GM21576 (cell line): ENCODE measurements around the gene ALOXE3.
"Not testable (repeated sequence)": the region's sequence is repeated elsewhere in the genome, so short reads cannot be mapped to it uniquely, and the experiment has no call there.

Experiments
- ATAC-seq: cut with Tn5 transposase; IDR thresholded peaks from one replicate; pipeline ENCODE4 v1.9.1; 2021; ENCODE audit warnings: mild to moderate bottlenecking, moderate library complexity; ENCODE audit not compliant: unreplicated experiment

The ALOXE3 gene

DNA sequence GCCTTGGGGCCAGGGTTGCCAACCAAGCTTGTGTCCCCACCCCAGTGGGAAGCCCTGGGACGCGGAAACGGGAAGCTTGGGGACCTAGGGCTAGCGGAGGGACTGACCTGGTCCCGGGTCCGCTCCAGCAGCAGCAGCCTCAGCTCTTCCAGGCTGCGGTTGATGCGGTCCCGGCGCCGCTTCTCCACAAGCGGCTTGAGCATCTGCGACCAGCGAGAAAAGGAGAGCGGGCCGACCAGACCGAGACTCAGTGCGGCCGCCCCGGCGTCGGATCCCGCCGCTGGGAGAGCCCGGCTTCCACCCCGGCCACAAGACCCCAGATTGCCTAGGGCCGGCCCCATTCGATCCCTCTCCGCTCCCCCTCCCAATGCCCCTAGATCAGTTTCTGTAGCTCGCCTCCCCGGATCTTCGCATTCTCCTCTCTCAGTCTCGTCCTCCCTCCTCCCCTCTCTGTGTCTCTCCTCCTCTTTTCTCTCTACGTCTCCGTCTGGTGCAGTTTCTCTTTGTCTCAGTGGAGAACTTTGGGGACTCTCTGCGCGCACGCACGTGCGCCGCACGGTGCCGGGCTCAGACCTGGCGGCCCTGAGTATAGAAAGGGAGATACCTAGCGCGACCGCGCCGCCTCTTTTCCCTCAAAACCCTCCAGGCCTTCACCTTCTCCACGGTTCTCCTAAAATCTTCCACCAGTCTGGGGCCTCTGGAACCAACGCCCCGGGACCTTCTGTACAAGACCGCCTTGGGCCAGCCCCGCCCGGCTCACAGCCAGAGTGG lies 4.8 kb upstream of the ALOXE3 start:
- no peak for ATAC-seq

DNA sequence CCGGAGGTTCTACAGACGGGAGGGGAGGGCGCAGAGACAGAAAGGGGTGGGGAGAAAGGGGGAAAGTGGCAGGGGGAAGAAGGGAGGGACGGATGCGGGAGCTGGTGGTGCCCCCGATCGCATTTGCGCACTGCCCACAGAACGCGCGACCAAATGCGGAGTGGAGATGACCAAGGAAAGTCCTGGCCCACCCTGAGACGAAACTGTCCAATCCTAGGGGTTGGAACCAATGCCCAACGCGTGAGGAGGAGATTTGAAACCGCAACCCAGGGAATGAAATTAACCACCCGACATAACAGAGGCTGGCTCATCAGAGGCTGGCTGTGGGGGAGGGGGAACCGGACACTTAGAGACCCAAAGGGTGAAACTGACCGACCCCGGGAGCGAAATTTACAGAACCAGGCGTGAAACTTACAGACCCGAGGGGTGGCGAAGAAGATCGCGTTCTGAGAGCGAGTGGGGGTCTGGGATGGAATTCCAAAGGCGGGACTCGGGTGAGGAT lies 4.2 kb upstream of the ALOXE3 start:
- no peak for ATAC-seq

DNA sequence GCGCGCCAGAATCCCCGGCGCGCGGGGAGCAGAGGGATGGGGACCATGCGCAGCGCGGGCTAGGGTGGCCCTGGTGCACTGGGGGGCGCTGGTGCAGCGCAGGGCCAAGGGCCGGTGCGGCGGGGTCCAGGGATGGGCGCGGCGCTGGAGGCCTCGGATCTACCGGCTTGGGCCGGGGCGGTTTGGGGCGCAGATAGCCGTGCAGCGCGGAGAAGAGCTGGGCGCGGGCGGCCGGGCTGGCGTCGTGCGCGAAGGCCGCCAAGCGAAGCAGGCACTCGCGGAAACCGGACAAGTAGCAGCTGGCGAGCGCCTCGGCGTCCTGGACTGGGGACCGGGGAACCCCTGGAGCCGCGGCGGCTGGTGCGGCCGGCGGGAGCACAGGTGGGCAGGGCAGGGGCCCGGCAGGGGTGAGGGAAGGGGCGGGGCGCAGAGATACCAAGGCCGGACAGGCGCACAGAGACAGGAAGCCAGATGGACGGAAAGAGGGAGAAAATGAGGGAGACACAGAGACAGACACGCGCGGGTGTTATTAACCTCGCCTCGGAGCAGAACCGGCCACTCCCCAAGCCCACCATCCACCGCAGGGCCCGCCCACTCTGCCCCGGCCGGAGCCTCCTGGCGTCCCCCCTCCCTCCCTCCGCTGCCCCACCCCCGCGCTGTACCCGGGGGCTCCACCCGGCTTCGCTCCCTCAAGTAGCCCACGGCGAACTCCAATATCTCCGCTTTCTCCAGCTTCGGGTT lies 3.5 kb upstream of the ALOXE3 start:
- peak; percentile 29 for ATAC-seq

DNA sequence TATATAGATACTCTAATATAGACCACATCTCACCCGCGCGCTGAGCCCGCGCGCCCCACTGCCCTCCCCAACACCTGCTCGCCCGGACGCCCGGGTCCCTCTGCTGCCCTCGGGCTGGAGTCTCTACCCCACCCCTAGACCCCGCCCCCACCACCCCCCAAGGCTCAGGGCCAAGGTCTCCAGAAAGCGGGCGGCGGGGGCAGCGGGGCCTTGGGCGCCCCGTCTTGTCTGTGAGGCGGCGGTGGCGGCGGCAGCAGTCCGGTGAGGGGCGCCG lies 3.0 kb upstream of the ALOXE3 start:
- ATAC-seq = no peak

DNA sequence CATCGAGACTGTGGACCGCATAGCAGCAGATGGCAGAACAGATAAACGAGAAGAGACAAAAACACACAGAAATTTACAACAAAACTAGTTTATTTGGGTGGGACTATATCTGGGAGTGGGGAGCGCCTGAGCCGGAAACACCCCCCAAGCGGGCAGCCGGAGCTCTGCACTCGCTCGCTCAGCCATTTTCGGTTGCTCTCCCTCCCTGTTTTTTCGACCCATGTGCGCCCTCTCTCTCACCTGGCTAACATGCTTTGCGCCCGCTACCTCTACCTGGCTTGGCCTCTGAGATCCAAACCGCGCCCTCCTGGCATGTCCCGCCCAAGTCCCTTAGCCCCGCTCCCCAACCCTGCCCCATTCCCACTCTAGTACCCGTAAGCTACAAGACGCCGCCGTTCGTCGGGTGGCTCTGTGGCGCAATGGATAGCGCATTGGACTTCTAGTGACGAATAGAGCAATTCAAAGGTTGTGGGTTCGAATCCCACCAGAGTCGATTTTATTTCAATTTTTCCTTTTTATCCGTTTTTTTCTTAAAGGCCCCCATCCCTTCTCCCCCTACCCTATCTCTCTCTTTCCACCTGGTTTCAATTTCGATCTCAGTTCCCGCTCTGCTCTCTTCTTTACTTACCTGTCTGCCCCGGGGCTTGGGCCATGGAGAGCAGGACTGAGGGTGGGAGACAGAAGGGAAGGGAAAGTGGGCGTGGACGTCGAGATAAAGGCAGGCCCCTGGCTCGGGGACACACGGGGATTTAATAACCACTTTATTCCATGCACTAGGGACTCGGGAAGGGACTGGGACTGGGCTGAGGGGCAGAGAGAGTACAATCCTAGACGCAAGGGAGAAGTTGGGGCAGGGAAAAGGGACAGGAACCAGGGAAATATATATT lies 2.4 kb upstream of the ALOXE3 start:
- ATAC-seq = no peak

DNA sequence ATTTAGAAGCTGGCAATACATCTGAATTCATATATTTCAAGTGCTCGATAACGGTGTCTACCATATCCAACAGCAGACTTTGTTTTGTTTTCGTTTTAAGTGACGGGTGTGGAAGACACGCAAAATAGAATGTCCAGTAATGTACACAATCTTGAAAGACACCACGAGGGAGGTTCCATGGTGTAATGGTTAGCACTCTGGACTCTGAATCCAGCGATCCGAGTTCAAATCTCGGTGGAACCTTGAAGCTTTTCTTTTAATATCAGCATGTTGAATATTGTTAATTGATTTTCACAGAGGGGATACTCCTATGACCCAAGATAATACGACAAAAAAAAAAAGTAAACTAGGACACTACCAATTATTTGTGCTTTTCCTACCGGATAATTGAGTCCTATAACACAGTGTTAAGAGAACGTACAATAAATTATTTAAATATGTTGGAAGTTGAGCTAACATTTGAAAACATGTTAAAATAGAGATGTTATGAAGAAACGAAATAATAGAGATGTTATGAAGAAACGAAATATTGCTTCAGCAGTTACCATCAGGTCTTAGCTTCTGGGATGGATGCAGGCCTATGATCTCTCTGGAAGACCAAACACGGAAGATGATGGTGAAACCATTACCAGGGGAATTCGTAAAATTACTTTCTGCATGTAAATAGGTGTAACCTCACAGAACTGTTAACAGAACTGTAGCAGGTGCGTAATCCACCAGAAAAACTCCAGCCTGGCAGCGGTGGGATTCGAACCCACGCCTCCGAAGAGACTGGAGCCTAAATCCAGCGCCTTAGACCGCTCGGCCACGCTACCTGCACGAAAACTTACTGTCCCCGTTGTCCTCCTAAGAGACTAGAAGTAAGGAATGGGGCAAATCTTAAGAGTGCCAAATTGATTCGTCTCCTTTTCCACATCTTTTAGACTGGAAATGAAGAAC lies 1.5 kb upstream of the ALOXE3 start:
- ATAC-seq = no peak

DNA sequence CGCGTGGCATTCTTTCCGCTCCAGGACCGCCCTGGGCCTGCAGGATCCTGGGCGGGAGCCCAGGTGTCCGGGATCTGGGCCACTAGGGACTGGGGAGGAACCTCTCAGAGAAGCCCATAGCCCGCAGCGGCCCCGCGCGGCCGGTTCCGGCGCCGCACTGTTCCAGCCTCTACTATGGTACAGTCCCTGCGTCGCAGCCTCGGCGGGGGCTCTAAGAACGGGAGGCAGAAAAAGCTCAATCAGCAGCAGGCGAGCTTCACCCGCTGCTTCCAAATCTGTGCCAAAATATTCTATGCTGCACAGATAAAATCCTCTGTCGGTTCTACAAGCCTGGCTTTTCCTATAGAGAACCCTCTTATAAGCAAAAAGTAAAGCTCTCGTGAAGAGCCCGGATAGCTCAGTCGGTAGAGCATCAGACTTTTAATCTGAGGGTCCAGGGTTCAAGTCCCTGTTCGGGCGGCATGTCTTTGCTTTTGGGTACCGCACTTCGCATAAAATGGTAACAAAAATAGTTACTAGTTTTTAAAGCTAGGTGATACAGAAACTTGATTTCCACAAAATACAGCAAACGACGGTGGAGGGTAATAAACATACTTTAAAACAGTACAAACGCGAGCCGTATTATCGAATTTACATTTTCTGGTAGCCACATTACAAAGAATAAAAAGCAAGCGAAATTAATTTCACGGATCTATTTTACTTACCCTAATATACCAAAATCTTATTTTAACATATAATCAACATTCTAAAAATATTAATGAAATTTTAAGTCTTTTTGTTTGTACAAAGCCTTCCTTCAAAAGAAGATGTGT lies 661 bp upstream of the ALOXE3 start:
- ATAC-seq = peak; percentile 32

DNA sequence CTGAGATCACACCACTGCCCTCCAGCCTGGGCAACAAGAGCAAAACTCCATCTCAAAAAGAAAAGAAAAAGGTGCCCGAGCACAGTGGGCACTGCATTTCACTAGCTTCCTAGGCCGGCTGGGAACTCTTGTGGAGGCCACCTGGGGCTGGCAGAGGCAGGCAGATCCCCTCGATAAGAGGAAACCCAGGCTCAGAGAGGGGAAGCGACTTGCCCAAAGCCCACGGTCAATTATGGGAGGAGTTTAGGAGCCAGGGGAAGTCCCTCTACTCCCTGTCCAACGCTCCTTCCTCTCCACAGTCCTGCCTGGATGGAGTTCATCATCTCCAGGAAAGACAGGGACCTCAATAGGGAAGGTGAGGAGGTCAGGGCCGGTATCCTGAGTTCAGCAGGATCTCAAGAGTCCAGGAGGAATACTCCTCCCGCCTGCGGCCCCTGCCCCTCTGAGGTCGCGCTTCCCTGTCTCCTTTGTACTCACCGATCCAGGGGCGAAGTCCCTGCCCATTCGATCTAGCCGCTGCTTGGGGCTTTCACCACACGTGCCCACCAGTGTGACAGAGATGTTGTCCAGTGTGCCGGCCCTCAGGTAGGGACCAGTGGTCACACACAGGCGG lies 841 bp downstream of the ALOXE3 start:
- no peak for ATAC-seq

DNA sequence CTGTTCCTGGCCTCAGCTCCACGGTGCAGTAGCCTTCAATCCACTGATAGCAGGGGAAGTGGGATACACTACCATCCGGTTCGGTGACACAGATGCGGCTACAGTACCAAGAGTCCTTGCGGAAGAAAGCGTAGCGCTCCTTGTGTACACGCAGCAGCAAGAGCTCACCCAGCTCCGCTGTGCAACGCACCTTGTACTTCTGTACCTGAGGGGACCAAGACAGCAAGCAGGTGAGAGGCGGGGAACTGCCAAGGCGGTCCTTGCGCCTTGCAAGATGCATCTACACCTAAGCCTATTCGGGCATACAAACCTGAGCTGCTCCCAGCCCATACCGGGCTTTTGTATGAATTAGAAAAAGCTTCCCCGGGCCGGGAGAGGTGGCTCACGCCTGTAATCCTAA lies 1.5 kb downstream of the ALOXE3 start:
- no peak for ATAC-seq

DNA sequence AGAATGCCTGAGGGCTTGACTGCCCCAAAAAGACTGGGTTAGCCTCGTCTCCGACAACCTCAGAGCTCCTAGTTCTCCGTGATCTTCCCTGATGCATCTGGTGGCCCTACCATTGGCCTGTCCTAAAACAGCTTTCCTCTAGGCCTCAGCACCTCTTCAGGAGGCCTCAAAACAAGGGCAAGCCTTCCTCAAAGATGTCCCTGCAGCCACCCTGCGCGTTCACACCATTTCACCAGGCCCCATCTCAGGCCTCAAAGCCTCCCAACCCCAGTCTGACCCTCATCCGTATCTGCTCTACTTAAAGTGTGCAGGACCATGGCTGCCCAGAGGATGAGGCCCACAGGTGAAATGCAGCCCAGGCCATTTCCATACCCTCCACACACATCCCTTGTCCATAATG lies 7.4 kb downstream of the ALOXE3 start:
- no peak for ATAC-seq

DNA sequence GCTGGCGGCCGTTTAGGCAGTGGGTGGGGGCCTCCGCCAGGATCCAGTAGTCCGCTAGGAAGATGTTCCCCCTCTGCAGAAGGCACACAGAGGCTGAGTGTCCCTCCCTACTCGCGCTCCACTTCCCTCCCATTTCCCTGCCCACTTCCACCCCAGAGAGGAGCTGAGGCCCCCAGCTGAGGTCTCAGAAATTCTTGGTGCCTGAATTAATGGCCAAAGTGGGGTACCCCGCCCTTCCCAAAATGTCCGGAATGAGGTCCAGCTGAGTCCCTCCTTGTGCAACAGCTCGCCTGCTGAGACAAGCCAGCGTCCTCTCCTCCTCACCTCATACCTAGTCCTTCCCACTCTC lies 7.9 kb downstream of the ALOXE3 start:
- ATAC-seq = no peak

DNA sequence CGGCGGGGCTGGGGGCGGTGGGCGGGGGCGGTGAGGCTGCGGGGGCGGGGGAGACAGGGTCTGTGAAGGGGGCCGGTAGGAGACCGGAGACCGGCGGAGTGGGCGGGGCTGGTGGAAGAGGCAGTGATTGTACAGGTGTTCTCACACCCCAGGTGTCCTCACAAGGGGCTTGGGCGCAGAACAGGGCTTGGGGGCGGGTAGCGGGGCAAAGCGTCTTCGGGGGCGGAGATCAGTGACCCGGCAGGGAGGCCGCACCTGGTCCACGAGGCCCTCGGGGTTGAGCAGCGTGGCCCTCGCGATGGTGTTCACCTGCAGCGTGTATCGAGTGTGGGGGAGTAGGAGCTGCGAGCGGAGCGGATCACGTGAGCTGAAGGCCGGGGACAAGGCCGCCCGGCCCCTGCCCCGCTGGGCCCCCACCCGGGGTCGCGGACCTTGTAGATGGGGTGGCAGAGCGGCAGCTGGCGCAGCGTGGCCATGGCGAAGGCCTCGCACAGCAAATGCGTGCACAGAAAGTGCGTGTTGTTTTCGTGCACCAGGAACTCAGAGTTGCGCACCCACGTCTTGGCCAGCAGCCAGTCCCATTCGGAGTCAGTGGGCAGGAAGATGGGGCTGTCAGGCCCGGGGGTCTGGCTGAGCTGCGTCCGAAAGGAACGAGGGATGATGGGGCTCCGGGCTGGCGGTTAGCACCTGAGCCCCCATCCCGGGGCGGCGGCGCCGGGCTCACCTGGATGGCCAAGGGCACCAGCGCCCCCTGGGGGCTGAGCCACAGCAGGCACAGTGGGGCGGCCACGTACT lies 8.5 kb downstream of the ALOXE3 start:
- no peak for ATAC-seq

DNA sequence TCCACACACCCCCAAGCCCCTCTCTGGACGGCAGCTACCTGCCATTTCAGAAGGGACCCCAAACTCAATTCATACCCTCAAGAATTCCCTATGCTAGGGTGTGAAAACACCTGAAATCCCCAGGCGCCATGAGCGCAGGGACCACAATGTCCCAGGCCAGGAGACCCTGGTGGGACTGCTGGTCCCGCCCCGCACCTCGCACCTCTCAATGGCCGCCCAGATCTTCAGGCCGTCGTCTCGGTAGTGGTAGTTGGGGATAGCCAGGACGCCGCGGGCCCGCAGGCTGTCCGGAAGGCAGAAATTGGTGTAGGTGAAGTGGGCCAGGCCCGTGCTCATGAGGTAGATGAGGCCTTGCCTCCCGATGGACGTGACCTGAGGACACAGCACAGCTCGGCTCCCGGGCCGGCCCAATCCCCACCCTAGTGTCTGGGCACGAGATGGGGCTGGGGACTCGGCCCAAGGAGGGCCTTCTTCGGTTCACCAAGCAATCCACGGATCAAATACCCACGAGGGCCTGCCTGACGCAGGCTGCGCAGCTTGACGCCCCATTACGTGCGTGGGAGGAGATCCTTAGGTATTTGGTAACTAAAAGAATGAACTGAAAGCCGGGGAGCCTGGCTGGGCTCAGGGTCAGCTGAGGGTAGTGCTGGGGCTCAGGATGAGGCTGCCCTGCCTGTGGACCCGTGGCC lies 9.2 kb downstream of the ALOXE3 start:
- no peak for ATAC-seq

DNA sequence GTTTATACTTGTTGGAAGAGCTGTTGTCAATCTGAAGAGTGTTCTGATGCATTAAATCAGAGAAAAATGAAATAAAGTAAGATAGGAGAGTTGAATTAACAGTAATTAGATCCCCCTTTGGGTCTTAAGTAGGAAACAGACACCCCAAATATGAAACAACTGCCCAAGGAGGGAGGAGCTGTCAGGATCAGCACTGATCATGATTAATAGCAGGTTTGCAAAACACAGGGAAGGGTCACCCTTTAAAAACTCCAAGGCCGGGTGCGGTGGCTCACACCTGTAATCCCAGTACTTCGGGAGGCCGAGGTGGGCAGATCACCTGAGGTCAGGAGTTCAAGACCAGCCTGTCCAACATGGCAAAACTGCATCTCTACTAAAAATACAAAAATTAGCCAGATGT lies 11.3 kb downstream of the ALOXE3 start:
- ATAC-seq = not testable (repeated sequence)

DNA sequence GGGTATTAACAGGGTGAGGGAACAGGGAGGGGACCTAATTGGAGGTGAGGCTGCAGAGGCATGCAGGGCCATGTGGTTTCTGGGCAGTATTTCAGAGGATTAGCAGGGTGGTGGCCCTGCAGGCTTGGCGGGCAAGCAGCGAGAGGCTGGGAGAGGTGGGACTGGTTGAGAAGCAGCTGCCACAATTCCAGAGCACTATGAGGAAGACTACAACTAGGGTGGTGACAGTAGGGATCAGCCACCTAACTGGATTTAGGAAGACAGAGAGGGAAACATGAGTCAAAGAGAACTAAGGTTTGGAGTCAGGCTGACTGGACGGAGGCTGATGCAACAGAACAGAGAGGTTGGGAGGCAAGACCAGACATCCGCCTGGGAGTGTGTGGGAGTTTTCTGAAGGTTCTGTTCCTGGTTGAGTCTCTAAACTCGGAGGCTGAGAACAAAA lies 12.3 kb downstream of the ALOXE3 start:
- ATAC-seq = no peak

DNA sequence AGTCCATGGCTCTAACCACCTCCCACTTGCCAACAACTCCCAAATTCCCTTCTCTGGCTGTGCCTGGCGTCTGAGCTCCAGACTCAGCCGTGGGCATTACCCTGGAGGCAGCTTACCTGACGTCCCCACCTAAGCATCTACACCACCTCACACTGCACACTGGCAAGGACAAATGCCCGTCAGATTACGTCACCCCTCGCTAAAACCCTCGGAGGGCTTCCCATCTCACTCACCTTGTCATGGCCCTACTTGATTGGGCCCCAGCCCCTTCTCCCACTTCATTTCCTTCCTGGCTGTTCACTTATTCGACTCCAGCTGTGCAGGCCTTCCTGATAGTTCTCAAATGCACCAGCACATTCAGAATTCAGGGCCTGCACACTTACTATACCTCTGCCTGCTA lies 13.4 kb downstream of the ALOXE3 start:
- ATAC-seq = no peak

DNA sequence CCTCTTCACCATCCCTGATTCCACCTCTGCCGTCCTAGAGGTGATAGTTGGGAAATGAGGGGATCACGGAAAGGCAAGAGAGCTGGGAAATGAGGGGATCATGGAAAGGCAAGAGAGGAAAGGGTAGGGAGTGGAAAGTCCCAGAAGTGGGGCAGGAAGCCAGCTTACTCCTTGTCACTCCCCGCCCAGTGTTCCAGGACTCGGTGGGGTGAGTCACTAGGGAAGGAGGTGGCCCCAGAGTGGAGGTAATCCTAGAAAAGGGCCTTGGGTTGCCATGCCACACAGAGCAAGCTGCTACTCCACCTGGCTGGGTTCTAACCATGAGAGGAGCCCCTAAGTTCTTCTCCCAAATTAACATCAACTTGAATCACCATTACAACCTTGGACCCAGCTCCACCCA lies 14.8 kb downstream of the ALOXE3 start:
- no peak for ATAC-seq

DNA sequence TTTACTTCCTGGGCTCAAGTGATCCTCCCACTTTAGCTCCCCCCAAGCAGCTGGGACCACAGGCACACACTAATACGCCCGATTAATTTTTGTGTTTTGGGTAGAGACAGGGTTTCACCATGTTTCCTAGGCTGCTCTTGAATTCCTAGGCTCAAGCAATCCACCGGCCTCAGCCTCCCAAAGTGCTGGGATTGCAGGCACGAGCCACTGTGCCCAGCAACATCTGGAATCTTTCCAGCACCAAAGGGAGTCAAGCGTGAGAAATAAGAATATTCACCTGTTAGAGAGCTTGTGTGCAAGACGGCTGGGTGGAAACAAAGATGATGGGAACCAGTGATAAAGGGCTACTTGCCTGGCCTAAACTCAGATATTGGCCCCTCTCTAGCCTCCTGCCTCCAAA lies 16.6 kb downstream of the ALOXE3 start:
- ATAC-seq = no peak
